Colonic mucosa (tissue), 4 donors: ENCODE data around the gene ZBTB17. TPM values are rescaled to one million over a fixed set of nuclear protein-coding genes. Genes with fewer than 3 reads are reported as not detected.
"Not testable (repeated sequence)": the region's sequence is repeated elsewhere in the genome, so short reads cannot be mapped to it uniquely, and the experiment has no call there.

Experiments
- DNase-seq: peaks from one replicate; pipeline ENCODE4 v3.0.0-alpha.2; 2020
- H3K27ac ChIP-seq: fragments of 200-600 bp; one replicate; pipeline ENCODE4 v1.8.0; 2021
- H3K27me3 ChIP-seq: fragments of 200-600 bp; one replicate; pipeline ENCODE4 v1.8.0; 2021
- H3K36me3 ChIP-seq: fragments of 200-600 bp; one replicate; pipeline ENCODE4 v1.8.0; 2021
- H3K4me1 ChIP-seq: fragments of 200-600 bp; one replicate; pipeline ENCODE4 v1.8.0; 2021; ENCODE audit warnings: mild to moderate bottlenecking
- H3K4me3 ChIP-seq: fragments of 200-600 bp; one replicate; pipeline ENCODE4 v1.8.0; 2021
- H3K9ac ChIP-seq, 2 donors: one replicate each; pipeline ENCODE4 v1.7.0; 2013; ENCODE audit warnings: control low read depth in 2 of 2, low read depth in 2 of 2, low read length in 2 of 2
- H3K9me3 ChIP-seq: fragments of 200-600 bp; one replicate; pipeline ENCODE4 v1.8.0; 2021
- intact Hi-C: fragments of 100-400 bp; cut with DNase I; formaldehyde crosslinking; loops from one replicate; pipeline ENCODE4 v1.14.1; 2022
- total RNA-seq, 2 donors: library from RNA; stranded (reverse); fragmentation: NEBNext Ultra II Directional in 1 of 2; extraction: Animal tissue kit (Norgen Biotek cat#: 25700) in 1 of 2; gene quantifications; one replicate each; pipeline ENCODE4 v1.2.1, GENCODE V29; 2021
- TF ChIP-seq, protein P1 (sequence below): fragments of 200-600 bp; IDR thresholded peaks from one replicate; pipeline ENCODE4 v1.8.0; 2022; ENCODE audit warnings: antibody characterized with exemption, mild to moderate bottlenecking
- donor health status: healthy.
- donor health status: DM: no; HTN: no; CAD: no.
- donor health status: DM: no; HTN: no; CAD: no.

Gene ZBTB17
- total RNA-seq: 10 to 100 TPM; 24.9 to 36.3 TPM

DNA sequence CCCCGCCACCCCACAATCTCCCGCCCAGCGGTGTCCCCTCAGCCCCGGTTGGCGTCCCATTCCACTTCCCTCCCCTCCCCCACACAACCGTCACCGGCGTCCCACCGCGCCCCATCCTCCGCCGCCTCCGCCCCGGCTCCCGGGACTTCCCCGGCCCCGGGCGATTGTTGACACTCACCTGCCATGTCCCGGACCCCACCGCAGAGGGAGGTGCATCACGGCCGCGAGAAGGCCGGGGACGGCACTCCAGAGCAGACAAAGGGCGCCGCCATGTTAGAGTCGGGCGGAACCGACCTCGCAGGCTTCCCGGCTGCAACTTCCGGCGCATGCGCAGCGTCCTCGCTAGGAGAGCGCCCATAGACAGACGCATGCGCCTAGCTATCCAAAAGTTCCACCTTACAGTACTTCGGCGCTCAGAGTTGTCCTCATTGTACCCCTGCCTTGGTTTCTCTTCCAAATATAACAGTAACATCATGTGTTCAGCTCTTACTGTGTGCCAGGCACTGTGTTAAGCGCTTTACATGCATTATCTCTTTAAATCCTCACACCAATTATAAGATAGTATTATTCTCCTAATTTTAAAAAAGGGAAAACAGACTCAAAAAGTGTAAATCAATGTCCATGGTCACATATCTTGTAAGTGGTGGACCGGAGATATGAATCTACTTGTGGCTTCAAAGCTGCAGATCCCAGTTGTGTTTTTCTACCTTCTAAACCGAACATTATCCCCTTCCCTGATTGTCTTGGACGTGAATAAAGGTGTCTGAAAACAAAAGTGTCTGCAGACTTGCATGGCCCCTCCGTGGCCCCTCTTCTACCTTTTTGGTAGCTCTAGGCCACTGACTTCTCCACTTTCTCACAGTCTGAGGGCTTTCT is at the start of gene ZBTB17:
Gene ZBTB17, minus strand, starts transcription at position 297 of the 876 bp plus-strand sequence. CDS start 27,606 bp downstream, outside the sequence.
- H3K27me3 ChIP-seq: no peaks in the 10 kb centered on the region
- TF ChIP-seq, protein P1, sequence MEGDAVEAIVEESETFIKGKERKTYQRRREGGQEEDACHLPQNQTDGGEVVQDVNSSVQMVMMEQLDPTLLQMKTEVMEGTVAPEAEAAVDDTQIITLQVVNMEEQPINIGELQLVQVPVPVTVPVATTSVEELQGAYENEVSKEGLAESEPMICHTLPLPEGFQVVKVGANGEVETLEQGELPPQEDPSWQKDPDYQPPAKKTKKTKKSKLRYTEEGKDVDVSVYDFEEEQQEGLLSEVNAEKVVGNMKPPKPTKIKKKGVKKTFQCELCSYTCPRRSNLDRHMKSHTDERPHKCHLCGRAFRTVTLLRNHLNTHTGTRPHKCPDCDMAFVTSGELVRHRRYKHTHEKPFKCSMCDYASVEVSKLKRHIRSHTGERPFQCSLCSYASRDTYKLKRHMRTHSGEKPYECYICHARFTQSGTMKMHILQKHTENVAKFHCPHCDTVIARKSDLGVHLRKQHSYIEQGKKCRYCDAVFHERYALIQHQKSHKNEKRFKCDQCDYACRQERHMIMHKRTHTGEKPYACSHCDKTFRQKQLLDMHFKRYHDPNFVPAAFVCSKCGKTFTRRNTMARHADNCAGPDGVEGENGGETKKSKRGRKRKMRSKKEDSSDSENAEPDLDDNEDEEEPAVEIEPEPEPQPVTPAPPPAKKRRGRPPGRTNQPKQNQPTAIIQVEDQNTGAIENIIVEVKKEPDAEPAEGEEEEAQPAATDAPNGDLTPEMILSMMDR: no peak
- peak within 1 kb of the TSS; percentile 52 for H3K27ac ChIP-seq
- DNase-seq: peak; percentile 92
- intact Hi-C loops: no loop called here
- no peaks in the 10 kb centered on the region for H3K9me3 ChIP-seq
- no peaks in the 10 kb centered on the region for H3K4me1 ChIP-seq
- no peaks in the 10 kb centered on the region for H3K36me3 ChIP-seq
- H3K4me3 ChIP-seq: peak within 1 kb of the TSS; percentile 89
- peak within 1 kb of the TSS; percentile 48 to 59 for H3K9ac ChIP-seq

GRCh38 chr1:16023050-16023653 is 47.3 kb upstream of the ZBTB17 start:
- DNase-seq: no peak

DNA sequence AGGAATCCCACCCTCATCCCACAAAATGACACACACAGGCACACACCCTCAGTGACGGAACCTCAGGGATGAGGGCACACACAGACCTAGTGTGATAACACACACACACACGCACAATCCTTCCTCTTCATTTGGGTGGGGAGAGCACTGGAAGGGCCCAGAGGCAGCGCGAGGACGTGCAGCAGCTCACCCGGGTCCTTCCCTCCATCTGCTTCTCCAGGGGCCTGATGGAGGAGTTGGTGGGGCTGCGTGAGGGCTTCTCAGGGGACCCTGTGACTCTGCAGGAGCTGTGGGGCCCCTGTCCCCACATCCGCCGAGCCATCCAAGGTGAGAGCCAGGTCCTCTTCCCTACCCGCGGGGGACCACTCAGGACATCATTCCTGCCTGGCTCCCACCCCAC is 46.5 kb upstream of the ZBTB17 start:
- no peak overlapping the region for H3K27ac ChIP-seq
- no peaks in the 10 kb centered on the region for H3K9me3 ChIP-seq

More at GRCh38 chr1:16023050-16023653, 47.3 kb upstream of the ZBTB17 start:
- H3K4me1 ChIP-seq: no peaks in the 10 kb centered on the region
- H3K9me3 ChIP-seq: no peaks in the 10 kb centered on the region
- no peak overlapping the region for H3K4me3 ChIP-seq
- H3K27me3 ChIP-seq: no peaks in the 10 kb centered on the region
- H3K9ac ChIP-seq: no peak overlapping the region
- TF ChIP-seq, protein P1: no peak
- no peak overlapping the region for H3K27ac ChIP-seq
- intact Hi-C loops: no loop called here
- no peaks in the 10 kb centered on the region for H3K36me3 ChIP-seq

DNA sequence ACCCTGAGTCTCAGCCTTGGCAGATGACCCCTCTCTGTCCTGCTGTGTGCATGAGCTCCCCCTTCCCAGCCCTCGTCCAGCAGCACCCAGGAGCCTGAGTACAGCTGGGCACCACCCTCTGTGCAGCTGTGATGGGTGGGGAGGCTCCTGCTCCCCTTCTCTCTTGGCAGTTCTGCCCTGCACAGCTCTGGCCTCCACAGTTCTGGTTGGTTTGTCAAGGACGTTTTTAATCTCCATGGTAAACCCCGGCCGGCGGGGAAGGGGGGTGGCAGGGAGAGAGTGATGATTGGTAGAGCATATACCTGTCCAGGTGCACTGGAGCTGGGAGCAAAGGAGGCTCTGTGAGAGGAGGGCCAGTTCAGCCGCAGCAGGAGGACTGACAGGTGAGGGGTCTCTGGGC is 45.8 kb upstream of the ZBTB17 start, which contains the start of gene CLCNKA:
Gene CLCNKA, plus strand, starts transcription at position 356 of the 400 bp plus-strand sequence. CDS start 584 bp downstream, outside the sequence.
- TF ChIP-seq, protein P1: no peak
- H3K9ac ChIP-seq: no peak within 1 kb of the TSS
- no peaks in the 10 kb centered on the region for H3K36me3 ChIP-seq
- H3K27ac ChIP-seq: no peak within 1 kb of the TSS
- no peaks in the 10 kb centered on the region for H3K9me3 ChIP-seq
- no peaks in the 10 kb centered on the region for H3K27me3 ChIP-seq
- DNase-seq: no peak
- no peak within 1 kb of the TSS for H3K4me3 ChIP-seq
- no peaks in the 10 kb centered on the region for H3K4me1 ChIP-seq
- intact Hi-C loops: no loop called here

More for the DNA sequence above, 46.5 kb upstream of the ZBTB17 start:
- intact Hi-C loops: no loop called here
- DNase-seq: no peak
- Histone ChIP-seq H3K4me3 (no peak overlapping the region), H3K27me3 (no peaks in the 10 kb centered on the region), H3K9ac (no peak overlapping the region), H3K4me1 (no peaks in the 10 kb centered on the region), H3K36me3 (no peaks in the 10 kb centered on the region)
- TF ChIP-seq, protein P1: no peak

- H3K4me3 ChIP-seq, H3K9ac ChIP-seq, DNase-seq, H3K9me3 ChIP-seq, H3K27ac ChIP-seq, H3K27me3 ChIP-seq, H3K36me3 ChIP-seq, H3K4me1 ChIP-seq, intact Hi-C loops: not testable (repeated sequence)
Observed at GRCh38 chr1:16020878-16021277, 45.0 kb upstream of the ZBTB17 start.
